NCI-H2196 (cell line): ENCODE data around the gene SPG7.

Source experiments
- DNase-seq: peaks from one replicate; lab custom pipeline; 2025; ENCODE audit not compliant: unreplicated experiment; lab: John Stamatoyannopoulos, UW

The SPG7 gene

DNA sequence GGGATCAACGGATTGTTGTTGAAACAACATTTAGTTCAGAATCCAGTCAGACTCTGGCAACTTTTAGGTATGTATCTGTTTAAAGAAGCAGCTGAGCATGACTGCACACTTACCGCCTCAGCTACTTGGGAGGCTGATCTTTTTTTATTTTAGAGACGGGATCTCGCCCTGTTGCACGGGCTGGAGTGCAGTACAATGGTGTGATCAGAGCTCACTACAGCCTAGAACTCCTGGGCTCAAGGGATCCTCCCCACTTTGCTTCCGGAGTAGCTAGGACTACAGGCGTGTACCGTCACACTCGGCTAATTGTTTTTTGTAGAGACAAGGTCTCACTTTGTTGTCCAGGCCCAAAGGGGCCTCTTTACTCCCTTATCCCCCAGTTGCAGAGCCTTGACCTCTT, 2.3 kb downstream of the SPG7 start:
- DNase-seq: no peak

DNA sequence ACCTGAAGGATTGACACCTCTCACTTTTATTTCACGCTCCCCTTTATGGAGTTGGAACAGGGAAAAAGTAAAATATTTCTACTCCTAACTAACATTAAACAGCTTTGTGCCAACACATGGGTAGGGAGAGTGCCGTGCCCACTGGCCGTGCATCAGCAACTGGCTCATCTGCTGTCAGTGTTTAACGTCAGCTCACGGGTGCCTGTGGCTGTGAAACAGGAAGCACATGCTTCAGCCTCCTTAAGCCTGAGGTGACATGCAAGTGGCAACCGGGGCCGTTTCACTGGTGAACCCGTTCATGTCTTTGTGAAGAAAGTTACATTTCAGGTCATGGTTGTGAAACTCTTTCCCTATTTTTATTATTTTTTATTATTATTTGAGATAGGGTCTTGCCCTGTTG, 3.2 kb downstream of the SPG7 start:
- no peak for DNase-seq

DNA sequence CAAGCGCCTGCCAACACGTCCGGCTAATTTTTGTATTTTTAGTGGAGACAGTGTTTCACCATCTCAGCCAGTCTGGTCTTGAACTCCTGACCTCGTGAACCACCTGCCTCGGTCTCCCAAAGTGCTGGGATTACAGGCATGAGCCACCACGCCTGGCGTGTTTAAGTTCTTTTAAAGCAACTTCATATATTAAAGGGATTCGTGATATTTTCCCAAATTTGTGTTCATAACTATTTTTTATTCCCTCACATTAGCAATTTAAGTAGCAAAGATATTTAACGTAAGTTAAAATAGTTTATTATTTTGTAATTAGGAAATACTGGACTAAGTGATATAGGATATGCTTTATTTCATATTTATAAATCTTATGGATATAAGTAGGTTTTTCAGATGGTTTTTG, 4.2 kb downstream of the SPG7 start:
- no peak for DNase-seq

DNA sequence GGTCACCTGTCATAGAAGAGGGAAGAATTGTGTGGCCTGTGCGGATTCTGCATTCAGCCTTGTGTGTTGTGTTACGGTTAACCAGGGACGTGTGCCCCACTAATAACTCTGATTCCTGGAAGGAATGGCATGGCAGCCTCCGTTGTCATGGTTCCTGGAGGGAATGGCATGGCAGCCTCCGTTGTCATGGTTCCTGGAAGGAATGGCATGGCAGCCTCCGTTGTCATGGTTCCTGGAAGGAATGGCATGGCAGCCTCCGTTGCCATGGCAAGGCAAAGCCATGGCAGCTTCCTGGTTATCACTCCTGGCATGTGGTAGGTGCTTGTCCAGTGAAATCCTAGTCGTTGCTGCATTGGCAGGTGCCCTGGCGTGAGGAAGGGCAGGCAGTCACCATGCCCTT, 8.9 kb downstream of the SPG7 start:
- no peak for DNase-seq

DNA sequence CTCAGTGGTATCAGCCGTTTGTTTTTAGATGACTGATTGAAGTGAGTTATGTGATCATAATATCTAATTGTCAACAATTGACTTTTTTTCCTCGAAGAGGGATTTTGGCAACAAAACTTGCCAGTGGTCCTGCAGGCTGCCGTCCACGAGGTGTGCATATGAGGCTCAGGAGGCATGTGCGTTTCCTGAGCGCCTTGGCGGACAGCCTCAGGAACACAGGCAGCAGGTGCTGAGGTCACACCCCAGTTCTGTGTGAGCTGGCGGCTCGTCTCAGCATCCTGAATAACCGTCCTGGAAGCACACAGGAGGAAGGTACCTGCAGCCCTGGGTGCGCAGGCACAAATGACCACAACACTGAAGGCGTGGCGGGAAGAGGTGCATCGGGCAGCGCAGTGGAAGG, 11.7 kb downstream of the SPG7 start:
- DNase-seq: no peak

DNA sequence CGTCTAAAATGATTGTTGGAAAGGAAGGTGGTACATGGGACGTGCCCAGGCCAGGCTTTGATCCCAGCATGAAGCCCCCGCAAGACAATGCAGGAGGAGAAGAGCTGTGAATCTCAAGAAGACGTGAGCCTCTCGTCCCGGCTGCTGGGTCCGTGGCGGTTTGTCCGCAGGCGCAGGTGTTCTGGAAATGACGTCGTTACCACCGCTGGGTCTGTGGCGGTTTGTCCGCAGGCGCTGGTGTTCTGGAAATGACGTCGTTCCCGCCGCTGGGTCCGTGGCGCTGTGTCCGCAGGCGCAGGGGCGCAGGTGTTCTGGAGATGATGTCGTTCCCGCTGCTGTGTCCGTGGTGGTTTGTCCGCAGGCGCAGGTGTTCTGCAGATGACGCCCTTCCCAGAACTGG, 14.1 kb downstream of the SPG7 start:
- DNase-seq: no peak

DNA sequence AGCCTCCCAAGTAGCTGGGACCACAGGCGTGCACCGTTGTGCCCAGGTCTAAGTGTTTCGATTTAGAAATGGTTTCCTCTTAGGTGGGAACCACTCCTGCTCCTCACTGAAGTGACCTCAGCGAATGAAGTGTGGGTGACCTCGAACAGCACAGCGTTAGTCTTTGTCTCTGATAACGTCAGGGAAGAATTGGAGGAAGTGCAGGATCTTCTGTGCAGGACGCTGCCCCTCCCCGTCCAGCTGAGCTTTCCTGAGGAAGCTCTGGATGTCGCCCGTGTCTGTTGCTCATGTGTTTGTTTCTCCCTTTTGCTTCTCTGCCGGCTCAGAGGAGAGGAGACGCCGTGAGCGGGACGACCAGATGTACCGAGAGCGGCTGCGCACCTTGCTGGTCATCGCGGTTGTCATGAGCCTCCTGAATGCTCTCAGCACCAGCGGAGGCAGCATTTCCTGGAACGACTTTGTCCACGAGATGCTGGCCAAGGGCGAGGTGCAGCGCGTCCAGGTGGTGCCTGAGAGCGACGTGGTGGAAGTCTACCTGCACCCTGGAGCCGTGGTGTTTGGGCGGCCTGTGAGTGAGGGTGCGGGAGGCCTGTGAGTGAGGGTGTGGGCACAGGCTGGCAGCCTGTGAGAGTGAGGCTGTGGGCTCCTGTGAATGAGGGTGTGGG, 15.6 kb downstream of the SPG7 start:
- DNase-seq: no peak

DNA sequence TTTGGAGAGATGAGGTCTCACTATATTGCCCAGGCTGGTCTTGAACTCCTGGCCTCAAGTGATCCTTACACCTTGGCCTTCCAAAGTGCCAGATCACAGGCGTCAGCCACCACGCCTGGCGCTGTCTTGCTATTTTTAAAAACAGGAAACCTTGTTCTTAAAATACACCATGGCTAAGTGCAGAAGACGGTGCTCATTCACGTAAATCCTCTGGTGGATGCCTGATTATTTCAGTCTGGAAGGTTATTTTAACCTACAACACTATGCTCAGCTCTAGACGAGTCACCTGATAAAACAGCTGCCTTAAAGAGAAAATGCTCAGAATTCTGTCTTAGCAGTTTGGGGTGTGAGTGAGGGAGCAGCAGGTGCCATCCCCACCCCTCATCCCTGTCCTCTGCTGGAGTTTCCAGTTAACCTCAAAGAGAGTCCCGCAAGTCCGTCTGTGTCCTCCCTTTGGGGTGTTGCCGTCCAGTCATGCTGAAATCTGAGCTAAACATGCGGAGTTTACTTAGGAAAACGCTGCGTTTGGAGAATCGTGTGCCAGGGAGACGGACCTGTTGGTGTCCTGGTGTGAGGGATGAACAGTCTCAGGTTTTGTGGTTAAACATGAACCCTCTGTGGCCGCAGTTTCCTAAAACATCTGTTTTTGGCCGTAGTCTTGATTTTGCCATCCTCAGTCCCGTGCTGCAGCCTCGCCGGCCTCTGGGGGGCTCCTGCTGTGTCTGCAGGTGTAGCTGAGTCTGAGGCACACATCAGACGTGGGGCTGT, 17.1 kb downstream of the SPG7 start:
- no peak for DNase-seq

DNA sequence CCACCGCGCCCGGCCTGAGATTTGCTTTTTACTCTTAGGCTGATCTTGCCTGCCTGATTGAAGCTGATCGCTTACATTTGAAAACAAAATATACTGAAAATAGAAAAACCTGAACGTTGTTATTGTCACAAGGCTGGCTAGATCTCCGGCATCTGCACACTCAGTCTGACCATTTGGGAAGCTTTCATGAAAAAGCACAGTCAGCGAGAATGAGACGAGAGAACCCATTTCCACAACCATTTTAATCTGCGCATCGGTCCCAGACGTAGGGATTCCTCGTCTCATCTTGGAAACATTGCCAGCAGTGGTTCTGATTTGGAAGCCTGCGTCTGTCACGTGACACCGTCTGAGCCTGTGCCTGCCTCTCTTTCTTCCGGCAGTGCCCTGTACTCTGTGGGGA, 20.9 kb downstream of the SPG7 start:
- DNase-seq: no peak

DNA sequence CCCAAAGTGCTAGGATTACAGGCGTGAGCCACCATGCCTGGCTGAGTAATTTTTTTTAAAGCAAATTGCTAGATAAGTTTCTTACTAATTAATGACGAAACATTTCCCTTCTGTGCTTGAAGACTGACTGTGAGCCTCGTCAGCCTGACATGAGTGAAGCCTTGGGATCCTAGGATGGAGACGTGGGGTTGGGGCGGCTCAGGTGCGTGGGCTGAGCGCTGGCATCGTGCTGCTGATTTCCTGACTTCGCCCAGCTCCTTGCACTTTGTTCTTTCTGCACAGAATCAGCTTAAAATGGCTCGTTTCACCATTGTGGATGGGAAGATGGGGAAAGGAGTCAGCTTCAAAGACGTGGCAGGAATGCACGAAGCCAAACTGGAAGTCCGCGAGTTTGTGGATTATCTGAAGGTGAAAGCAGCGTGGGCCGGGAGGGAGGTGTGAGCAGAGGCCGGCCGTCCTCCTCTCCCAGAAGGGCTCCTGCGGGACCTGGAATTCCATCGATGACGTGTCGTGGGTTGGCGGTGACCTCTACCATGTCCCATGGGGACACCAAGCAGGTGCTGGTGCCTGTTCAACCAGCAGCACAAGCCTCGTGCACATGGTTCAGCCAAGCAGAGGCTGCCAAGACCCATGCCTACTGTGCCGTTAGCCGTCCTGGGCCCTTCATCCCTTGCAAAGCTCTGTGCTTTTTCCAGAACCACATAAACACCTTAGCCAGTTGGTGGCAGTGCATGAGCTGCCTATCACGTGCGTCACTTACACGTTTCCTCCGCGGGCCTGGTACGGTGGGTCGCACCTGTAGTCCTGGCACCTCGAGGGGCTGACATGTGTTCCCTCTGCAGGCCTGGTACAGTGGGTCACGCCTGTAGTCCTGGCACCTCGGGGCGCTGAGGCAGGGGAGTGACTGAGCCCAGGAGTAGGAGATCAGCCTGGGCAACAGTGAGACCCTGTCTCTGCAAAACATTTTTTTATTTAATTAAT, 22.5 kb downstream of the SPG7 start:
- DNase-seq: no peak

DNA sequence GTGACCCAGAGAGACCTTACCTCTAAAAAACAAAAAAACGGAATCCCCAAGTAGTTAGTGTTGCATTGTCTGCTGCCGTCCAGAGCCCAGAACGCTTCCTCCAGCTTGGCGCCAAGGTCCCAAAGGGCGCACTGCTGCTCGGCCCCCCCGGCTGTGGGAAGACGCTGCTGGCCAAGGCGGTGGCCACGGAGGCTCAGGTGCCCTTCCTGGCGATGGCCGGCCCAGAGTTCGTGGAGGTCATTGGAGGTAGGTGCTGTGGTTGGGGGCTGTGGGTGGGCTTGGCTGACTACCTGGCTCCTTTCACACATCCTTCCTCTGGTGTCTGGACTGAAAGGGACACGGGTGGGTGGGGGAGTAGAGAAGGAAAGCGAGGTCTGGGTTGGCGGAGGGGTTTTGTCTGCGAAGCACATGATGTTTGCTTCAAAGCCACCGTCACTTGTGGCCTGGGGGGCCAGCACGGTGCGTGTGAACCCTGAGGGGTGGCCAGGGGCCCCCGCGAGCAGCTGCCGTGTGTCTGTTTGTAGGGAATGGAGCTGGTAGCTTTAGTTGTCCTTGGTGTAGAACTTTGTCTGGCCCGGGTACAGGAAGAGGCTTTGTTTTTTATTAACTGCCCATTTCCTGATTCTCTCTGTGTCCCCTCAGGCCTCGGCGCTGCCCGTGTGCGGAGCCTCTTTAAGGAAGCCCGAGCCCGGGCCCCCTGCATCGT, 23.8 kb downstream of the SPG7 start:
- DNase-seq: no peak

DNA sequence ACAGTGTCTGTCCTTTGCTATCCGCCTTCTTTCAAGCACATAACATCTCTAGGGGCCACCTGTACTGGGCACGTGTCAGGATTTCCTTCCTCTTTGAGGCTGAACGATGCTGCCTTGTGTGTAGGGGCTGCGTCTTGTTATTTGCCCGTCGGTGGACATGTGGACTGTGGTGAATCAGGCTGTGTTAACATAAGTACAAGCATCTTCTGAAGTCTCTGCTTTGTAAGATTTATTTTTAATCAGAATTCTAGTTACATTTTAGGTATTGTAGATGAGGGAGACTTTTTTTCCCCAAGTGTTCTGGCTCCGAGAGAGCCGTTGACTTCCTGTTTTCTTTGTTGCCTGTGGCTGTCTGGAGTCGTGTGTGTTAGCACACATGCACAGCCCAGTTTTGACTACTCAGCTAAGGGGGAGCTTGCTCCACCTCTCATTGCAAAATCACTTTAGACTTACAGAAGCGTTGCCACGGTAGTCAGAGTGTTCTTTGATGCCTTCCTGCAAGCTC, 26.1 kb downstream of the SPG7 start:
- no peak for DNase-seq

DNA sequence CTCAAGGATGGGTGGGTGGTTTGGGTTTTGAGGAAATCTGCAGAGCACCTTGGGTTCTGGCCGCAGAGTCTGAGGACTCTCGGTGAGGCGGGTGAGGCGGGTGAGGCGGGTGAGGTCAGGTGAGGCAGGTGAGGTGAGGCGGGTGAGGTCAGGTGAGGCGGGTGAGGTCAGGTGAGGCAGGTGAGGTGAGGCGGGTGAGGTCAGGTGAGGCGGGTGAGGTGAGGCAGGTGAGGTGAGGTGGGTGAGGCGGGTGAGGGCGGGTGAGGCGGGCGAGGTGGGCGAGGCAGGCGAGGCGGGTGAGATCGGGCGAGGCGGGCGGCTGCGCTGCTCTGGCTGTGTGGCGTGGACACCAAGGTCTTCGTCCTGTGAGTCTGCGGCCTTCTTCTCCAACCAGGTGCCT, 28.2 kb downstream of the SPG7 start:
- no peak for DNase-seq

DNA sequence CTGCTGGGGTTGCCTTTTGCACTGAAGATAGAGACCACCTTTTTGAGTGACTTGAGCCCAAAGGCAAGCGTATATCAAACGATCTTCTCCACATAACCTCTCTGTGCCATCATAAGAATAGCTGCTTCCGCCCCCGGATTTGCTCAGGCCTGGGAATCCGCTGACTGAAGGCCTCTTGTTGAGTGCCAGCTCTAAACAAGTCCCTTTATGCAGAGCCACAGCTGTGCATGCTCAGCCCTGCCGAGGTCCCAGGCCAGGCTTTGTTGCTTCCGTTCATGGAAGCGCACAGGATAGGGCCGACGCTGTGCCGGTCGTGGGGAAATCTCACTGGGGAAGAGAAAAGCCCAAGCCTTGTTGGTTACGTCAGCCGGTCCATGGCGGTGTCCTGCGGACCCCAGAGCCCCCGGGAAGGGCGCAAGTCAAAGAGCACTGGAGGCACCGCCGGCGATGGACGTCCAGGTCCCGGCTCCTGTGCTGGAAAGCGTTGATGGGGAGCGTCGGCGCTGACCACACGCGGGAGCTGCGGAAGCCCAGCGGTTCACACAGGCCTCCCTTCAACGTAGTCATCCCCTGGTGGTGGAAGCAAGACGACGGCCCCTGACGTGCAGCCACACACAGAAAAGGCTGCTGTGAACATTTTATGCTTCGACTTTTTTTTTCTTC, 28.8 kb downstream of the SPG7 start:
- no peak for DNase-seq

DNA sequence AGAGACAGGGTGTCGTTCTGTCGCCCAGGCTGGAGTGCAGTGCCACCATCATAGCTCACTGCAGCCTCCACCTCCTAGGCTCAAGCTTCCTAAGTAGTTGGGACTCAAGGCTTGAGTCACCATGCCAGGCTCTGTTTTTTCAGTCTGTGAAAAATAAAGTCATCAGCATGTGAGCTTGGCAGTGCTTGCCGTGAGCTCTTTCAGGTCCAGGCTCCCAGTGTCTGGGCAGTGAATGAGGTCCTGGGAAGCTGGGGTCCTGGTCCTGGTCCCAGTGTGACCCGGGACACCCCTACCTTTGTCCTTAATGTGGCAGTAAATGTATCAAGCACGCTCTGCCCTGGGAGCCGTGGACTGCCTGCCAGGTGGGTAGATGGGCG, 29.3 kb downstream of the SPG7 start:
- no peak for DNase-seq

DNA sequence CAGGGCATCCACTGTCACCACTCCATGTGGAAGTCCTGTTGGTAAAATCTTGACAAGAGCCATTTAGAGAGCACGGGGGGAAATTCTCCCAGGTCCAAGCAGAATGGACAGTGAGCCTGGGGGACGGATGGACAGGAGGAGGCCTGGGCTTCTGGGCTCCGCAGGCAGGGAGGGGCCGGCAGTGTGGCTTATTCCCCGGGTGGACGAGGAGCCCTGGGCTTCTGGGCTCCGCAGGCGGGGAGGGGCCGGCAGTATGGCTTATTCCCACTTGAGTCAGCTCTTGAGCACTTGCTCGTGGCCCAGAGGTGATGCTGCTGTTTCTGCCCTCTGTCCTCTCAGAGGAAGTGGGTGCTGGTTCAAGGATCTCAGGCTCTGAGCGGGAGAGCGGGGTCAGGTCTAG, 30.1 kb downstream of the SPG7 start:
- no peak for DNase-seq

DNA sequence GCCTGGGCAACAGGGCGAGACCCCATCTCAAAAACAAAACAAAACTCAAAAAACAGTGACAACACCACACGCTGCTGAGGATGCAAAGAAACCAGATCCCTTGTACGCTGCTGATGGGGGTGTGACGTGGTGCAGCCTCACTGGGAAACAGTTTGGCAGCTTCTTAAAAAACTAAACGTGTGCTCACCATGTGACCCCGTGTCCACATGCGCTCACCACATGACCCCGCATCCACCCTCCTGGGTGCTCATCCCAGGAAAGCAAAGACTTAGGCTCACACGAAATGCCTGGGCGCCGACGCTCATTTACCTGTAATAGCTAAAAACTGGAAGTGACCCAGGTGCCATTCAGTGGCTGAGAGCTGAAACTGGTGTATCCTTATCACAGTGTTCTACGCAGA, 32.4 kb downstream of the SPG7 start:
- DNase-seq: no peak

DNA sequence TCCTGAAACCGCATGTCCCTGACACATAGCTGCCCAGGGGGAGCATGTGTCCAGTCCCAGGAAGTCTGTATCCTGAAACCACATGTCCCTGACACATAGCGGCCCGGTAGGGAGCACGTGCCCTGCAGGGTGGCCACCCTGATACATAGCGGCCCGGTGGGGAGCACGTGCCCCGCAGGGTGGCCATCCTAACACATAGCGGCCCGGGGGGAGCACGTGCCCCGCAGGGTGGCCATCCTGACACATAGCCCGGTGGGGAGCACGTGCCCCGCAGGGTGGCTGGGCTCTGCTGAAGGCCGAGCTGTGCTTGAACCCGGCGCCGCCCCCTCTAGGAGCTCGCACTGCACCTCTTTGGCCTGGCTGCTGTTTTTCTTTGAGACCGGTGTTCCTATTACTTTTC, 33.6 kb downstream of the SPG7 start:
- DNase-seq: no peak

DNA sequence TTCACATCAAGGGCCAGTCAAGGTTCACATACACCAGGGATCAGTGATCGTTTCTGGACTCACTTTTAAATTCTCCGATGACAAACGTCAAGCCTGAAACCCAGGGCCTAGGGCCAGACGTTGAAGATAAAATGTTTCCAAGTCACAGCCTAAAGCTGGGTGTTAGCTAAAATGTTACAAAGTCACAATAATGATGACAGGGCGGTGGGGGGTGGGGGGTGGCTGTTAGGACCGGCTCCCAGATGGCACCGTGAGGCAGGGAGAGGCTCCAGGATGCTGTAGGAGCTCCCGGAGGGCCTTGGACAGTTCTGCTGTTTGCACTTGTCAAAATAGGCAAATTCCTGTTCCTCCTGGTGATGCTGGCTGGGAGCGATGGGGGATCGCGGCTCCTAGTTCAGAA, 35.9 kb downstream of the SPG7 start:
- no peak for DNase-seq

DNA sequence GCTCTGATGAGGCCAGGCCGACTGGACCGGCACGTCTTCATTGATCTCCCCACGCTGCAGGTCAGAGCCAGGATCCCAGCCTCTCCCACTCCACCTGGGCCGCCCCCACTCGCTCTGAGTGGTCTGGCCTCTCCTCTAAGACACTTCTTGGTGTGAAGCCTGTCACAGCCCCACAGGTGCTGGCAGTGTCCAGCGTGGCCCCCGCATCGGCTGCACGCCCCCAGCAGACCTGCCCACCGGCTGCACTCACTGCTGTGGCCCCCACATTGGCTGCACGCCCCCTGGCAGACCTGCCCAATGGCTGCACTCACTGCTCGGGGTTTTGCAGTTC, 36.5 kb downstream of the SPG7 start:
- DNase-seq: no peak
